ENCODE results near the gene MSGN1.

MSGN1 gene

DNA sequence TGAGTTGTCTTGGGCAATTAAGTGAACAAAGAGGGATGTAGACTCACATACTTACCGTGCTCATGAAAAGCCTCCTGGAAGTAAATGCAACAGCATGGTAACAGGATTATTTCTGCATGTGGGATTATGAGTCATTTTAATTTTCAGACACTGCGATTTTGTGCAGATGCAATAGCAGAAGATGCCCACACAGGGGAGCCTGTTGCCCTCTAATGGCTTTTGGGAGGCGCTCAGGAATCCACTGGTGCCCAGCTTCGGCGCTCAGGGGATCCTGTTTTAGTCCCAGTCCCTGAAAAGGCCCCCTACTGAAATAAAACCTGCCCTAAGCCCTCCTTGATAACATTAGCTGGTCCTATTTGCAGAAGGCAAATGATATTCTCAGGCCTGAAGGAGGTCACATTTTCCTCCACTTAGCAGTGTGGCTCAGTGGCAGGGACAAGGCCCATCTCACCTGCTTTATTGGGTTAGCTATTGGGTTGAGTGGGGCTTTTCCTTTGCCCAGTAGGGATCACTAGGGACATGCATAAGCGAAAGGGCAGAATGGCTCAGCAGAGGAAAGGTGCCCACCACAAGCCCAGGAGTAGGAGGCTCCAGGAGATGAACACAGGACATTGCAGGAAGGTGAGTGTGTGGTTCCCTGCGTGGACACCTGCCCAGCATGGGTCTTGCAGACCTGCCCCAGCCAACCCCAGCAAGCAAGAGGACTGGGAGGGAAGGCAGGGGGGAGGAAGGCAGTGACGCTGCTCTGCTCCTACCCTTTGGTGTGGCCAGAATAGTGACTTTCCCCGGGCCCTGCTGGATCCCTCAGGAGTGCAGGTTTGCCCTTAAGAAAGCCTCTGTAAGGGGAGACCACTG lies 35.7 kb downstream of the MSGN1 start:
- Histone ChIP-seq H3K4me3 (ENCODE audit: low read depth, low read length, poor library complexity, severe bottlenecking) (no peak overlapping the region), H3K79me2 (ENCODE audit: insufficient read depth, low read length) (no peaks in the 10 kb centered on the region), H3K9me3 (ENCODE audit: low read length) (no peaks in the 10 kb centered on the region), H3K4me2 (ENCODE audit: low read length) (no peak overlapping the region), H3K4me1 (ENCODE audit: insufficient read depth, low read length, severe bottlenecking) (no peaks in the 10 kb centered on the region), H3K36me3 (ENCODE audit: insufficient read depth, low read length) (no peaks in the 10 kb centered on the region), H4K20me1 (ENCODE audit: insufficient read depth, low read length) (no peaks in the 10 kb centered on the region), H2AFZ (ENCODE audit: low read length) (no peak overlapping the region), H3K27ac (ENCODE audit: low read depth, low read length, poor library complexity, severe bottlenecking) (no peak overlapping the region), H3K9ac (ENCODE audit: low read length) (no peak overlapping the region), H3K27me3 (ENCODE audit: insufficient read depth, low read length) (no peaks in the 10 kb centered on the region), H3K9me2 (ENCODE audit: low read depth, low read length) (no peaks in the 10 kb centered on the region), H3F3A (ENCODE audit: insufficient read depth, low read length) (no peaks in the 10 kb centered on the region)
- no peak for TF ChIP-seq EZH2 (IDR thresholded peaks at IDR 0.05; ENCODE audit: borderline replicate concordance, low read length)
- TF ChIP-seq, protein P1, sequence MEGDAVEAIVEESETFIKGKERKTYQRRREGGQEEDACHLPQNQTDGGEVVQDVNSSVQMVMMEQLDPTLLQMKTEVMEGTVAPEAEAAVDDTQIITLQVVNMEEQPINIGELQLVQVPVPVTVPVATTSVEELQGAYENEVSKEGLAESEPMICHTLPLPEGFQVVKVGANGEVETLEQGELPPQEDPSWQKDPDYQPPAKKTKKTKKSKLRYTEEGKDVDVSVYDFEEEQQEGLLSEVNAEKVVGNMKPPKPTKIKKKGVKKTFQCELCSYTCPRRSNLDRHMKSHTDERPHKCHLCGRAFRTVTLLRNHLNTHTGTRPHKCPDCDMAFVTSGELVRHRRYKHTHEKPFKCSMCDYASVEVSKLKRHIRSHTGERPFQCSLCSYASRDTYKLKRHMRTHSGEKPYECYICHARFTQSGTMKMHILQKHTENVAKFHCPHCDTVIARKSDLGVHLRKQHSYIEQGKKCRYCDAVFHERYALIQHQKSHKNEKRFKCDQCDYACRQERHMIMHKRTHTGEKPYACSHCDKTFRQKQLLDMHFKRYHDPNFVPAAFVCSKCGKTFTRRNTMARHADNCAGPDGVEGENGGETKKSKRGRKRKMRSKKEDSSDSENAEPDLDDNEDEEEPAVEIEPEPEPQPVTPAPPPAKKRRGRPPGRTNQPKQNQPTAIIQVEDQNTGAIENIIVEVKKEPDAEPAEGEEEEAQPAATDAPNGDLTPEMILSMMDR (IDR thresholded peaks at IDR 0.05; ENCODE audit: low read length): peak; percentile 78

- H3K4me3 ChIP-seq (ENCODE audit: low read depth, low read length, poor library complexity, severe bottlenecking): no peak overlapping the region
- no peak overlapping the region for H2AFZ ChIP-seq (ENCODE audit: low read length)
- H3K36me3 ChIP-seq (ENCODE audit: insufficient read depth, low read length): no peaks in the 10 kb centered on the region
- no peak overlapping the region for H3K4me2 ChIP-seq (ENCODE audit: low read length)
- no peaks in the 10 kb centered on the region for H3K9me3 ChIP-seq (ENCODE audit: low read length)
- no peak overlapping the region for H3K27ac ChIP-seq (ENCODE audit: low read depth, low read length, poor library complexity, severe bottlenecking)
- H4K20me1 ChIP-seq (ENCODE audit: insufficient read depth, low read length): no peaks in the 10 kb centered on the region
- H3F3A ChIP-seq (ENCODE audit: insufficient read depth, low read length): no peaks in the 10 kb centered on the region
- no peaks in the 10 kb centered on the region for H3K9me2 ChIP-seq (ENCODE audit: low read depth, low read length)
- no peaks in the 10 kb centered on the region for H3K27me3 ChIP-seq (ENCODE audit: insufficient read depth, low read length)
- H3K9ac ChIP-seq (ENCODE audit: low read length): no peak overlapping the region
- H3K79me2 ChIP-seq (ENCODE audit: insufficient read depth, low read length): no peaks in the 10 kb centered on the region
- TF ChIP-seq, protein P1 (IDR thresholded peaks at IDR 0.05; ENCODE audit: low read length): no peak
- H3K4me1 ChIP-seq (ENCODE audit: insufficient read depth, low read length, severe bottlenecking): no peaks in the 10 kb centered on the region
Measured at GRCh38 chr2:17853799-17854198, 37.5 kb downstream of the MSGN1 start.

- TF ChIP-seq, protein P1 (IDR thresholded peaks at IDR 0.05; ENCODE audit: low read length): no peak
- TF ChIP-seq EZH2 (IDR thresholded peaks at IDR 0.05; ENCODE audit: borderline replicate concordance, low read length): no peak
- no peak overlapping the region for H2AFZ ChIP-seq (ENCODE audit: low read length)
- H3K79me2 ChIP-seq (ENCODE audit: insufficient read depth, low read length): no peaks in the 10 kb centered on the region
- no peaks in the 10 kb centered on the region for H4K20me1 ChIP-seq (ENCODE audit: insufficient read depth, low read length)
- no peaks in the 10 kb centered on the region for H3K4me1 ChIP-seq (ENCODE audit: insufficient read depth, low read length, severe bottlenecking)
- H3K36me3 ChIP-seq (ENCODE audit: insufficient read depth, low read length): no peaks in the 10 kb centered on the region
- no peaks in the 10 kb centered on the region for H3K9me2 ChIP-seq (ENCODE audit: low read depth, low read length)
- no peak overlapping the region for H3K4me2 ChIP-seq (ENCODE audit: low read length)
- H3K9me3 ChIP-seq (ENCODE audit: low read length): no peaks in the 10 kb centered on the region
- no peaks in the 10 kb centered on the region for H3K27me3 ChIP-seq (ENCODE audit: insufficient read depth, low read length)
- no peak overlapping the region for H3K27ac ChIP-seq (ENCODE audit: low read depth, low read length, poor library complexity, severe bottlenecking)
- H3K9ac ChIP-seq (ENCODE audit: low read length): no peak overlapping the region
- no peaks in the 10 kb centered on the region for H3F3A ChIP-seq (ENCODE audit: insufficient read depth, low read length)
- no peak overlapping the region for H3K4me3 ChIP-seq (ENCODE audit: low read depth, low read length, poor library complexity, severe bottlenecking)
Measured at GRCh38 chr2:17857021-17857420, 40.8 kb downstream of the MSGN1 start.

Measured in OCI-LY1 (cell line).